GM18909 (cell line): ENCODE results near the gene MTCP1.

Experiments used
- ATAC-seq: cut with Tn5 transposase; IDR thresholded peaks from one replicate; pipeline ENCODE4 v1.9.1; 2021; ENCODE audit warnings: mild to moderate bottlenecking; ENCODE audit not compliant: unreplicated experiment, poor library complexity

MTCP1 gene

DNA sequence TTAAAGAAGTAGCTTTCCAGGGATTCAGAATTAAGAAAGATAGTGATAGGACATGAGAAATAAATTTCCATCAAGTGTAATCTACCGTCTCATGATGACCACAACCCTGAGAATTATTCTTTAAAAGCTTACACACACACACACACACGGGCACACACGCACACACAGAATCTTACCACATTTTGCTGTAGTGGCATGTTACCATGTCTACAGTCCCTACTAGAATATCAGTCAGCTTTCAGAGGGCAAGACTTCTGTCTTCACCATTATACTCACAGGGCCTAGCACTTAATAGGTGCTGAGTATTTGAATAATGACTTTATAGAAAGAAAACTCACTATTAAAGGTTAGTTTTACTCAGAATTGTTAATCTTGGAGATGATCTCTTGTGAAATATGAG, 15.4 kb downstream of the MTCP1 start:
- ATAC-seq: no peak

DNA sequence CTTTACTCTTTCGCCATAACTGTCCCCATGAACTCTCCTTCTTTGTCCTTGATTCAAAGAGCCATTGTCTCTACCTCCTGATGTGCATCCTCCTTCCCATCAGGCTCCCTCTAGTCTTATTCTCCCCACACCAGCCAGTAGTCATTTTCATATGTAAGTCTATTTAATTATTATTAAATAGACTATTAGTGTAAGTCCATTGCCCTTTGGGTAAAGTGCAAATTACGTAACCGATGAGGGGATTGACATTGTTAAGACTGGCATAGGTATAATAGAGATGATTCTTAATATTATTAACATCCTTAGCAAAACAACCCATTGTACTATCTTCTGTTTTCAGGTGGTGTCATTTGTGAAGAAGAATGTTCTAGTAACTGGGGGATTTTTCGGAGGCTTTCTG, 16.7 kb downstream of the MTCP1 start:
- ATAC-seq: no peak

DNA sequence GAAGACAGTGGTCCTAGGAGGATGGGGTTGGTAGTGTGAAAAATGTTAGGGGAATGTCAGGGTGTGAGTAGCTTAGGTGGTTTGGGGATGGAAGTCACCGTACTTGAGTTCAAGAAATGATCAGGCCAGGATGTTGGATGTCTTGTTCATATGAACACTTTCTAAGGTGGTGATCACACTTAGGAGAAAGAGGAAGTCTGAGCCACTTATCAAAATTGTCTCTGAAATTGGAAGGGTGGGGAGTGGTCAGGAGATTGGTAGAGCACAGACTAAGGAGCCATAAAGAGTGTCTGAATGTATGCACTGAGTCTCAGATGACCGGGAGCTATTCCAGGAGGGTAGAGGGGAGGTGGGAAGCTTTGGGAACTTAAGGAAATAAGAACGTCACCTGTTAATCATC, 17.3 kb downstream of the MTCP1 start:
- no peak for ATAC-seq

DNA sequence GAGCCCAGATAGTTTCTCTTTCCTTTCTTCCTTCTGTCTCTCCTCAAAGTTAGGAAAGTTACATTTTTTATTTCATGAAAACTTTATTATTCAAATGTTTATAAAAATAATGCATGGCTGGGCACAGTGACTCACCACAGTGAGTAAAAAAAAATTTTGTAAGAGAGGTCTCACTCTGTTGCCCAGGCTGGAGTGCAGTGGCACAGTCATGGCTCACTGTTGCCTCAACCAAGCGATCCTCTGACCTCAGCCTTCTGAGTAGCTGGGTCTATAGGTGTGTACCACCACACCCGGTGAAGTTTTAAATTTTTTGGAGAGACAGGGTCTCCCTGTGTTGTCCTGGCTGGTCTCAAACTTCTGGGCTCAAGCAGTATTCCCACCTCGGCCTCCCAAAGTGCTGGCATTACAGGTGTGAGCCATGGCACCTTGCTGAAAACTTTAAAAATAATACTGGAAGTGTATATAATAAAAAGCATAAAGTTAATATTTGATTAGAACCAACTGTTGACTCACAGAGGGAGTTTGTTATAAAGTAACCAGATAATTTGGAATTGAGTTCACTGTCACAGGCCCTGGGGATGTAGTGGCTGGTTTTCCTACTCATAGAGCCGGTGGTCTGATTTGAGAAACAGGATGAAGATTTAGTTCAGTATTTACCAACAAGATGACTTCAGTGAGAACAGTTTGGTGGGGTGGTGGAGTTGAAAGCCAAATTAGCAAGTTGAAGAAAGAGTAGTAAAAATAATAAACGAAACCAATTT, 18.0 kb downstream of the MTCP1 start:
- ATAC-seq: no peak

DNA sequence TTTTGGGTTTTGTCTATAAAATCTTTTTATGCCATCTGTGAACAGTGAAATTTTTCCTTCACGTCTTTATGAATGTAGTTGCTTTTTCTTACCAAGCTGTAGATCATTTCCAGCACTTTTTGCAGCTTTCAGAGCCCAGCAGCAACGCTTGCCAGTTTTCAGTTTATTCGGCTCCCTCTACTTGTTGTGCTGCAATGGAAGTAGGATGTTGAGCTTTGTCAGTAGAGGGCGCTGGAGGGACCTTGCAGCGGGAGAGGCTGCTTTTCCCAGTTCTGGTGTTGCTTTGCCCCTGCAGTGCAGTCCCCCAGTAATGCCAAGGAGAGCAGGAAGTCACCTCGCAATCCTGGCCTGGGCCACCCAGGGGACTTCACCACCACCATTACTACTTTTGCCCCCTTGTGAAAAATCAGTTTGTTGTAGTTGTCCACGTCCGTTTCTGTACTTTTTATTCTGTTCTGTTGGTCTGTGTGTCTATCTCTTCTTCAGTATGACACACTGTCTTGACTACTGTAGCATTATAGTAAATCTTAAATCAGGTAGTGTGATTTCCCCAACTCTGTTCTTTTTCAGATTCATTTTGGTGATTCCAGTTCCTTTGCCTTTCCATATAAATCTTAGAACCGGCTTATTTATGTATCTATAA, 21.8 kb downstream of the MTCP1 start:
- no peak for ATAC-seq

DNA sequence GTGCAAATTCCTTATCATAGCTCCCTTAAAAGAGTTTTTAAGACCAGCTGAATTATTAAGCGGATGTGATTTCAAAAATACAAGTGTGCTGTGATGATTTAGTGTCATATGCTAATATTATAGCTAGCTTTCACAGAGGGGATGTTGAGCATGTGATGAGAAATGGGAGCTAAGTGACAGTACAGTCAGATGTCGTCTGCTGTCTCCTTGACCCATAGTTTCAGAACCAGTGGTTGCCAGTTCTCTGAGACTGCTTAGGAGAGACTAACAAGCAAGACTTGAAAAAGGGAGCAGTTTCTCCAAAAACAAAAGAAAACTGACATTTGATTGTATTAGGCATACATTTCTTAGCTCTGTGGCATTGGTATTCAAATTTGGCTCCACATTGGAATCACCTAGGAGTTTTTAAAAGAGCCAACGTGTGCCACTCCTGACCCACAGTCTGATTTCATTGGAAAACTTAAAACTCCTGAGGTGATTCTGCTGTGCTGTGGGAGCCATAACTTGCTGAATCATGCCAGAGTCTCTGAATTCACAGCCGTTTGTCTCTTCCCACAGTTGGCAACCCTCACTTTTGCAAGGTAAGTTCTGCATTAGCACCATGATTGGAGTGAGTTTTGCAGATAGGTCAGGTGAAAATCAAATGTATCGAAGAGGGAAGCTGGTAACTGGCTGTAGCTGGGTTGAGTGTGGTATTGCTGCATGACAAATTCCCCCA, 24.0 kb downstream of the MTCP1 start:
- ATAC-seq: no peak

DNA sequence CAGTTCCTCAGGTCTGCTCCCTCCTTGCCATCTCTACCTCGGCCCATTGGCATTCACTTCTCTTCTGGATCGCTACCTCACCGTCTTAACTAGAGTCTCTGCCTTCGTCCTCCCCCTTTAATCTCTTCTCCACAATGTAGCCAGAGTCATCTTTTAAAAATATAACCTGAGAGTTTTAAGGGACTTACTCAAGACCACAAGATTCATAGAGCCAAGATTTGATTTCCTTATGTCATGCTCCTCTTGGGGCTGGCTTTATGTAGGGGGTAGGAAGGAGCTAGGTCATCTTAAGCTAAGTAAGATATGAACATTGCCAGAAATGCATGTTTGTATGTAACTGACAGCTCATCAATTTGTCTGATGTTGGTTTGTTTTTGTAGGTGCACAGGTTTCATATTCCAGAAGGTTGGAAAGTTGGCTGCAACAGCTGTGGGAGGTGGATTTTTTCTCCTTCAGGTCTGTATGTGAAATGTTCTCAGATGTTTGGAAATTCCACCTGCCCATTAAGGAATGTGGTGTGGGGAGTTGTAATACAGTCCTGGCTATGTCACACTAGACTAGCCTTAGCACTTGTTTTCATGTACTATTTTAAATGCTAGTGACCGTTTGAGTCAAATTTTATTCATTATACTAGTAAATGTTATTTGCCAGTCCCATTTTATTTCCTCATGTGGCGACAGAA, 24.7 kb downstream of the MTCP1 start:
- ATAC-seq: no peak

DNA sequence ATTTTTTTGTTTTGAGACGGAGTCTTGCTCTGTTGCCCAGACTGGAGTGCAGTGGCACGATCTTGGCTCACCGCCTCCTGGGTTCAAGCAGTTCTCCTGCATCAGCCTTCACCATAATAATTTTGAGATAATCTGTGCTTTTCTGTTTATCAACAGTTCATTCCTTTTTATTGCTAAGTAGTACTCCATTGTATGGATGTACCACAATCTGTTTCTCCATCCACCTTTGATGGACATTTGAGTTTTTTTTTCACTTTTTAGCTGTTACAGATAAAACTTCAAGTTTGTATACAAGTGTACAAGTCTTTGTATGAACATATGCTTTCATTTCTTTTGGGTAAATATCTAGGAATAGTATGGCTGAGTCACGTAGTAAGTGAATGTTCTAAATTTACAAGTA, 35.2 kb downstream of the MTCP1 start:
- ATAC-seq: no peak

DNA sequence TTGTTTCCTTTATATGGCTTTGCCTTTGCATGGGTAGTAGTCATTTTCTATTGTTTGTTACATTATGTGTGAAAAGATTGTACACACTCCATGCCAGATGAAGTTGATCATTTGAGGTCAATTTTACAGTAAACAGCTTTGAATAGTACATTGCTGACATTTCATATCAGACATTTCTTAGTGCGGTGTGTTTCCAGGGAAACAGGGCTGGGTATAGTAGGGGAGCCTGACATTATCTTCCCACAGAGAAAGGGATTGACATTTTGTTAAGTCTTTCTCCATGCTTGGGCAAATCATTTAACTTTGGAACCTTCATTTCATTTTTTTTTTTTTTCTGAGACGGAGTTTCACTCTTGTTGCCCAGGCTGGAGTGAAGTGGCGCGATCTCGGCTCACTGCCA, 39.3 kb downstream of the MTCP1 start:
- ATAC-seq: no peak

DNA sequence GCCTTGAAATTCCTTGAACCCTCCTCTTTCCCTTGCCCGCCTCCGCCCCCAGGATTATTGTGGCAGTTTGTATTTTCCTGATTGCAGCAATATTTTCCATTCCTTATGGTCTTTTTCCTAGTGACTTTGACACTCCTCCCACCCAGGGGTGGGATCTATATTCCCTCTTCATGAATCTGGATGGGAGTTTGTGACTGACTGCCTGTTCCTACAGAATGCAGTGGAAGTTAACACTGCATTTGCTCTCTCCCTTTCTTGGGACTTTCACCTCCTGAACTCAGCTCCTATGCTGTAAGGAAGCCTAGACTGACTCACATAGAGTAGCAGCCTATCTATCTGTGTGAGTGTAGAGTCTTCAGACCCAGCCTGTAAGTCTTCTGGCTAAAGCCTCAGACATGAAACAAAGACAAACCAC, 42.1 kb downstream of the MTCP1 start:
- ATAC-seq: no peak

DNA sequence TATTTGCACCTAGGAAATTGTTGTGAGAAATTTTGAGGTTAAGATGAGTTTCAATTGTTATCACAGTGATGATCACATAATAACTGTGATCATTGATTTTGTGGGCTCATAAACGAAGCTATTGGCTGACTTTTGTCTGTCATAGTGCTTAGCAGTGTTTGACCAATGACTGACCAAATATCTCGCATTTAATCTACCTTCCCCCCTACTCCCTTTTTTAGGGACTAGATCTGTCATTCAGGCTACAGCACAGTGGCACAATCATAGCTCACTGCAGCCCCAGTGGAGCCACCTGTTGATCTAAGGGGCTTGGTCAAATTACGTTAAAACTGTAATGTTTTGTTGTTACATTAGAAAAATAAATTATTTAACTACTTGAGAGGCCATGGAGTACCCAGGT, 42.8 kb downstream of the MTCP1 start:
- no peak for ATAC-seq

DNA sequence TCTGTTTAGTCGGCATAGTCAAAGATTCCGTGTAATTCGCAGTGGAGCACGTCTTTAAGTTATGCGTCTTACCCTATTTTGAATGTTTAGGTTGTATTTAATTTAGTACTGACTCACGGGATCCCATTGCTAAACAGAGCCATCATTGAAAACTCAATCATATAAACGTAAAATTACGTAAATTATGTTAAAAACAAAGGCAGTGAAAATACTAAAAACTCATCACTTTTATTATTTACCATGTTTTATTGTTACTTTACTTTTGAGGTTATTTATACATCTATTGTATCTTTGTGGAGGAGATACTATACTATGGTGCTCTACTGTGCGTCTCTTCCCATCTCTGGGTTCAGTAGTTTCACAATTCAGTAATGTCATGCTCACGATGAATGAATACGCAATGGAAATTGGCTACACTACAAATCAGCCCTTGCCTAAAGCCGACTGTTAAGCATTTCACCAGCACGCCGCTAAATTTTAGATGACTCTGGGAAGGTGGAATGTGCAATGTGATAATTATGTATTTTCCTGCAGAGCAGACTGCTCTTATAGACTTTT, 43.3 kb downstream of the MTCP1 start:
- ATAC-seq: no peak

DNA sequence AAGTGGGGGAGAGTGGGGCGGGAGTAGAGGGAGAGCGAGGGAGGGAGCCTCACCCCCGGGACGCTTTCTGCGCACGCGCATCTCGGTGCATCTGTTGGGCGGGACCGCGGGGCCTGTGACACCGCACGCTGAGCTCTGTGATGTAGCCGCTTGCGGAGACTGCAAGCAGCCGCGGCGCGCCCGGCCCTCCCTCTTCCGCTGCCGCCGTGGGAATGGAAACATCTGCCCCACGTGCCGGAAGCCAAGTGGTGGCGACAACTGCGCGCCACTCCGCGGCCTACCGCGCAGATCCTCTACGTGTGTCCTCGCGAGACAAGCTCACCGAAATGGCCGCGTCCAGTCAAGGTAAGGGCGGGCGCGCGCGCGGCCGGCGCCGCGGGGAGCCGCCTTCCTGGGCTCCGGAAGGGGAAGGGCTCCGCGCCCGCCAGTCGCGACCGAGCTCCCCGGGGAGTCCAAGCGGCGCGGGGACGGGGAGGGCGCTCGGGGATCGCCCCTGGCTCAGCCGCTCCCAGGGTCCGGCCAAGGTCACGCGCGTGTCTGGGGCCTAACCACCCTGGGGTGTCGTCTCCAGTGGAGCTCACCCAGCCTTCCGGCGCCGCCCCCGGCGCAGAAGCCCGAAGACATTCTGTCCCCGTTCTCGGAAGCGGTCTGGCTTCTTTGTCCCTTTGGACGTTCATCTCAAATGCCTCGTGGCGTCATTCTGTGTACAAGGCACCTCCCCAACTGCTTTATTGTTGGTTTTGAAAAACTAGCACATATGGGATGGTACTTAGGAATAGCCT, 44.0 kb downstream of the MTCP1 start, which contains the start of gene FUNDC2:
Gene FUNDC2, plus strand, starts transcription at position 118 of the 782 bp plus-strand sequence. Its CDS starts 95 bp downstream, at position 213.
- peak; percentile 93 for ATAC-seq

DNA sequence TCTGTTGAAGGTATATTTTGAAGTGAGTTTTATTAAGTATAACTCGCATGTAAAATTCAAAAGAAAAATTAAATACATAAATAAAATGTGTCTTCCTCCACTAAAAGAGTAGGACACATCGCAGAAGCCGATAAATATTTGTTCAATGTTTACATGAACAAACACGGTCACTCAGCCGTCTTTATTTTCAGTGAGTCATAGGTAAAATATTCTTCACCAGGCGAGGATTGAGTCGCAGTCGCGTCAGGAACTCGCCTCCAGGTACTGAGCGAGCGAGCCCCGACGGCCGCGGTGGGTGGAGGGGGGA, 44.6 kb downstream of the MTCP1 start:
- no peak for ATAC-seq

DNA sequence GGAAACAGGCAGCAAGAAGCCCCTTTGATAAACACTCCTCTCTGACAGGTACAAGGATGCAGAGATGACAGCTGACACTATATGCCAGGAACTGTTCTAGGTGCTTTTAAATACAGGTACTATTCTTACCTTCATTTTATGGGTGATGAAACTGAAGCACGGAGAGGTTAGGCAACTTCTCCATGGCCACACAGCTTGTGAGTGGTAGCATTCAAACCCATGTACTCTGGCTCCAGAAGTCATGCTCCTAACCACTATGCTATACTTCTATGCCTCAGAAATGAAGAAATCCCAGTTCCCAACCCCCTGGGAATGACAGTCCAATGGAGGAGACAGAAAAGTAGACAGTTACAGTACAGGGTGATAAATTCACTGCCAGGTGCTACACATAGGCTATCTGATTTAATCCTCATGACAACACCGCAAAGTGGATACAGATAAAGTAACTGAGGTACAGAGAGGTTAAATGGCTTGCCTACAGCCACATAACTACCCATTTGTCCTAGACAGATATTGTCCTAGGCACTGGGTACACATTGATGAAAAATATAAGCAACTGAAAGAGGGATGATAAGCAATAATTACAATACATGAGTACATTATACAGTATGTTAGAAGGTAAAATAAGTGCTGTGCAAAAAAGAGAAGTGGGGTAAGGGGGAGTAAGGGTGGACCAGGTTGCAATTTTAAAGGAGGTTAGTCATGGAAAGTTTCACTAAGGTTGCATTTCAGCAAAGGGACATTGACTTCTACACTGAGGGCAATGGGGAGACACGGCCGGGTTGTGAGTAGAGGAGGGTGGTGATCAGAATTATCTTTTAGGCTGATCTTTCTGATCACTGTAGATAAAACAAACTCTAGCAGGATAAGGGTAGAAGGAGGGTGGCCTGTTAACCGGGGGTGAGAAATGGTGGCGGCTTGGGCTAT, 46.8 kb downstream of the MTCP1 start:
- no peak for ATAC-seq

DNA sequence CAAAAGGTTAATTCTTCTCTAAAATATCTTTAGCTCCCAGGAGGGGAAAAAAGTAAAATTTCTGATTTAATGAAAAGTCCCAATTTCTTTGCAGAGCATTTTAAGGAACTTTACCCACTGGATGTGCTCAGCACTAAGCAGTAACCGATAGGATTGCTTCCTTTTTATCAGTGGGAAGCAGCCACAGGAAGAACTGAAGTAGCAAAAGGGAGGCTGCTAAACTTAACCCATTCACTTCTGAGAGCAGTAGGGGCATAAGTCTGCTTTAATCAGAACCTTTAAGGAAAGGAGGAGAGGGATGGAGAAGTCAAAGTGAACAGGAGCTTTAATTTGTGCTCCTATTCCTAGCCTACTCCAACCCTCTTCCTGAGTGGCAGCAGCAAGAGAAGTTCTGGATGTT, 48.4 kb downstream of the MTCP1 start, which contains the start of gene F8:
Gene F8, minus strand, starts transcription at position 139 of the 400 bp plus-strand sequence. CDS start 171 bp downstream, outside the sequence.
- ATAC-seq: no peak

DNA sequence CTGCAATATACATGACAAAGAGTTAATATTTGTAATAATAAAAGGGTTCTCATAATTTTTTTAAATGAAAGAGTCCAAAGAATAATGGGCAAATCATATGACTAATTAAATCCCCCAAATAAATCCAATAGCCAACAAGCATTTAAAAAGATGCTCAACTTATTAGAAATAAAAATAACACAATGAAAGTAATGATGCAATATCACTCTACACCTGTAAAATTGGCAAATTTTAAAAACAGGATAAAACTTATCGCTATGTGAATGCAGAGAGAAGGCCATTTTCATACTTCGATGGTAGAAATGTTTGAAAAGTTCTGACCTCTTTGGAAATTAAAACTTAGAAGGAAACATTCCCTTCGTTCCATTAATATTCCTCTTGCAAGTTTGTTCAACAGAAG, 50.3 kb downstream of the MTCP1 start:
- ATAC-seq: no peak
